K562 (cell line): ENCODE measurements around the gene TLCD5. TPM values are rescaled to one million over a fixed set of nuclear protein-coding genes. Genes with fewer than 3 reads are reported as not detected.

Source experiments
- ETV6 ChIP-seq, 3 experiments: fragments of 150-350 bp in 1 of 3; sonication (generic) in 1 of 3; formaldehyde crosslinking in 1 of 3; IDR thresholded peaks; 2 replicates each; pipeline versions ENCODE4 v1.6.1 to v1.8.0; 2014 to 2022; ENCODE audit warnings: borderline replicate concordance in 2 of 3, low read depth in 2 of 3, antibody characterized with exemption in 1 of 3, low read length in 1 of 3, mild to moderate bottlenecking in 1 of 3, missing genetic modification reagents in 1 of 3
- HMBOX1 ChIP-seq: sonication (generic); IDR thresholded peaks from 2 replicates; pipeline ENCODE4 v1.6.1; 2016
- KLF1 ChIP-seq: fragments of 450-650 bp; IDR thresholded peaks from 2 replicates; pipeline ENCODE4 v1.6.1; 2016; ENCODE audit warnings: missing genetic modification characterization, missing compliant biosample characterization
- MEIS2 ChIP-seq: fragments of 450-650 bp; IDR thresholded peaks from 2 replicates; pipeline ENCODE4 v1.6.1; 2014; ENCODE audit warnings: mild to moderate bottlenecking; ENCODE audit not compliant: partially characterized antibody
- NEUROD1 ChIP-seq: fragments of 150-350 bp; IDR thresholded peaks from 2 replicates; pipeline ENCODE4 v1.6.1; 2014; ENCODE audit warnings: borderline replicate concordance, low read length, low read depth; ENCODE audit not compliant: partially characterized antibody
- PHF21A ChIP-seq: fragments of 450-650 bp; IDR thresholded peaks from 2 replicates; pipeline ENCODE4 v1.6.1; 2017; ENCODE audit warnings: low read depth, borderline replicate concordance
- POLR2AphosphoS2 ChIP-seq: IDR thresholded peaks from 2 replicates; pipeline ENCODE4 v1.6.1; 2012; ENCODE audit warnings: low read length, improper control_type of control experiment
- SAP30 ChIP-seq: fragments of 200-600 bp; sonication (generic); IDR thresholded peaks from 2 replicates; pipeline ENCODE4 v1.6.1; 2012; ENCODE audit warnings: borderline replicate concordance, low read depth, mild to moderate bottlenecking, moderate library complexity, low read length, control low read depth, inconsistent platforms; ENCODE audit not compliant: insufficient read depth, poor library complexity, severe bottlenecking
- ZBTB2 ChIP-seq: fragments of 450-650 bp; IDR thresholded peaks from 2 replicates; pipeline ENCODE4 v1.6.1; 2016; ENCODE audit warnings: antibody characterized with exemption
- ZMIZ1 ChIP-seq, 2 experiments: fragments of 150-350 bp in 1 of 2; IDR thresholded peaks; 2 replicates each; pipeline ENCODE4 v1.6.1; 2012 to 2016; ENCODE audit warnings: low read depth in 2 of 2, low read length in 2 of 2, mild to moderate bottlenecking in 1 of 2, moderate library complexity in 1 of 2
- polyA plus RNA-seq, 8 experiments: library from polyadenylated mRNA; depleted of rRNA in 4 of 8; stranded (reverse) in 5 of 8; unstranded in 3 of 8; fragments of >200 nt; fragmentation: Nextera tagmentation in 2 of 8; fragmentation: Illumina TruSeq in 1 of 8; extraction: Ambion mirVana in 2 of 8; extraction: Trizol in 1 of 8; gene quantifications; 2 replicates each; pipeline versions ENCODE4 v1.2.1 to v1.2.3, GENCODE V29; 2011 to 2014; ENCODE audit warnings: inconsistent platforms in 1 of 8, missing spikeins in 1 of 8
- total RNA-seq, 7 experiments: library from RNA; depleted of rRNA in 6 of 7; stranded (reverse); fragments of >200 nt in 6 of 7; fragmentation: Illumina TruSeq in 2 of 7; extraction: Trizol in 2 of 7; gene quantifications; 2 replicates each; pipeline versions ENCODE4 v1.2.1 to v1.2.3, GENCODE V29; 2011 to 2021; ENCODE audit warnings: low replicate concordance in 1 of 7

TLCD5 gene
- total and polyA plus RNA-seq, 9 of the 15 experiments (the other 6 are each of a cell fraction or from before 2014, with no cell fraction given), result 0.94 to 5.1 (median 1.6) TPM

GRCh38 chr11:120339394-120339890 is 14.3 kb downstream of the TLCD5 start (continued):
- peak; percentile 66 for TF ChIP-seq NEUROD1
- TF ChIP-seq SAP30, result no peak
- TF ChIP-seq ZMIZ1 (IDR thresholded peaks at IDR 0.05; ENCODE audit: low read depth in 2 of 2, low read length in 2 of 2), result peak in 1 of 2 experiments; percentile 87; a peak in 2 of 4 replicates
- peak; percentile 87 for TF ChIP-seq MEIS2
- no peak for TF ChIP-seq POLR2AphosphoS2
- TF ChIP-seq PHF21A, result peak; percentile 16; the same call in 1 of the 2 replicates
- peak; percentile 98 for TF ChIP-seq KLF1
- TF ChIP-seq ETV6 (IDR thresholded peaks at IDR 0.05; ENCODE audit: borderline replicate concordance in 1 of 2, low read depth in 2 of 2, low read length in 1 of 2), result peak in 1 of 2 experiments; percentile 65; a peak in 1 of 4 replicates
- TF ChIP-seq ETV6 (CRISPR knock-in tag; IDR thresholded peaks at IDR 0.05; ENCODE audit: borderline replicate concordance), result no peak
- TF ChIP-seq ZBTB2, result peak; percentile 9; the same call in 1 of the 2 replicates
- peak; percentile 95 for TF ChIP-seq HMBOX1
